Measurements from ENCODE around the gene GBP5.
"Not testable (repeated sequence)": the region's sequence is repeated elsewhere in the genome, so short reads cannot be mapped to it uniquely, and the experiment has no call there.

Gene GBP5, protein sequence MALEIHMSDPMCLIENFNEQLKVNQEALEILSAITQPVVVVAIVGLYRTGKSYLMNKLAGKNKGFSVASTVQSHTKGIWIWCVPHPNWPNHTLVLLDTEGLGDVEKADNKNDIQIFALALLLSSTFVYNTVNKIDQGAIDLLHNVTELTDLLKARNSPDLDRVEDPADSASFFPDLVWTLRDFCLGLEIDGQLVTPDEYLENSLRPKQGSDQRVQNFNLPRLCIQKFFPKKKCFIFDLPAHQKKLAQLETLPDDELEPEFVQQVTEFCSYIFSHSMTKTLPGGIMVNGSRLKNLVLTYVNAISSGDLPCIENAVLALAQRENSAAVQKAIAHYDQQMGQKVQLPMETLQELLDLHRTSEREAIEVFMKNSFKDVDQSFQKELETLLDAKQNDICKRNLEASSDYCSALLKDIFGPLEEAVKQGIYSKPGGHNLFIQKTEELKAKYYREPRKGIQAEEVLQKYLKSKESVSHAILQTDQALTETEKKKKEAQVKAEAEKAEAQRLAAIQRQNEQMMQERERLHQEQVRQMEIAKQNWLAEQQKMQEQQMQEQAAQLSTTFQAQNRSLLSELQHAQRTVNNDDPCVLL
- total RNA-seq = 356 to 369 reads per million in 2 donors

DNA sequence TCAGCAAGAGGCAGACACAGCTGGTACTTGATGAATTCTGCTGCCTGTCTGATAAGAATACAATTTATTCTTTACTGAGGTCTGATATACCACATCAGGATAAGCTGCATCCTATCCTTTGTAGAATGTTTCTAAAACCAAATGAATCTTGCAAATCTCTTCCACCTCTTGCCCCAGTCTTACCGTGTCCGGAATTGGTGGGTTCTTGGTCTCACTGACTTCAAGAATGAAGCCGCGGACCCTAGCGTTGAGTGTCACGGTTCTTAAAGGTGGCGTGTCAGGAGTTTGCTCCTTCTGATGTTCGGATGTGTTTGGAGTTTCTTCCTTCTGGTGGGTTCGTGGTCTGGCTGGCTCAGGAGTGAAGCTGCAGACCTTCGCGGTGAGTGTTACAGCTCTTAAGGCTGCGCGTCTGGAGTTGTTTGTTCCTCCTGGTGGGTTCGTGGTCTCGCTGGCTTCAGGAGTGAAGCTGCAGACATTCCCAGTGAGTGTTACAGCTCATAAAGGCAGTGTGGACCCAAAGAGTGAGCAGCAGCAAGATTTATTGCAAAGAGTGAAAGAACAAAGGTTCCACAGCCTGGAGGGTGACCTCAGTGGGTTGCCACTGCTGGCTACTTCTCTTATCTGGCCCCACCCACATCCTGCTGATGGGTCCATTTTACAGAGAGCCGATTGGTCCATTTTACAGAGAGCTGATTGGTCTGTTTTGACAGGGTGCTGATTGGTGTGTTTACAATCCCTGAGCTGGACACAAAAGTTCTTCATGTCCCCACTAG lies at the start of gene GBP5:
GBP5 (minus strand) TSS at position 592 of the 773 bp plus-strand sequence. CDS start 3,305 bp downstream, outside the sequence.
- peak; percentile 35 for DNase-seq

DNA sequence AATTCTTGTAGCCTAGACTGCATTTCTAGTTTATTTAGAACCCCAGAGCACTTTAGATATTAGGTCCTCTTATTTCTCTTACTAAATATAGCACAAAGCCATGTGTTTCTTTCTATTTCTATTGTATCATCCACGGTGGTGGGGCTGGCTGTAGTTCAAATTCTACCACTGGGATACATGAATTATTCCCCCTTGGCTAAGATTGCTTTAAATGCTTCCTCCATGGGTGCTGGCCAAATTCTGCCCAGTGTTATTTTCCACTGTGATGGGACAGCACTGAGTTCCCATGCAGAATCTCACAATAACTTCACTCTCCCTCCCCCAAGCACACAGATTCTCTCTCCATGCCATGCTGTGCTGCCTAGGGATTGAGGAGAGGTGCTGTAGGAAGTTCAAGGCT lies 49.7 kb upstream of the GBP5 start:
- DNase-seq = no peak

DNA sequence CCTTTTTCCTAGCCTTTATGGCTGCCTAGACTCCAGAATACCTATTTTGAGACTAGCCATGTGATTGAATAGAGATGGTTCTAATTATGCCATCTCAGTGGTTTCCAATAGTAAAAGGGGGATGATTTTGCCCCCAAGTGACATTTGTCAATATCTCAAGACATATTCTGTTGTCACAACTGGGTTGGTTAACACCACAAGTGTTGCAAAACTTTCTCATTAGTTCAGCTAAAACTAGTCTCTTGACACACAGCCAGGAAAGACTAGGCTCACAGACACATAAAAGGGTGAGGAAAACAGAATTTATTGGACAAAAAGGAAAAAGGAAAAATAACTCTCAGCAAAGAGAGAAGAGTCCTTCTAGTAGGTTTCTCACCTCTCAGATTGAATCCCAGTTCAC lies 39.9 kb upstream of the GBP5 start:
- DNase-seq = no peak

DNA sequence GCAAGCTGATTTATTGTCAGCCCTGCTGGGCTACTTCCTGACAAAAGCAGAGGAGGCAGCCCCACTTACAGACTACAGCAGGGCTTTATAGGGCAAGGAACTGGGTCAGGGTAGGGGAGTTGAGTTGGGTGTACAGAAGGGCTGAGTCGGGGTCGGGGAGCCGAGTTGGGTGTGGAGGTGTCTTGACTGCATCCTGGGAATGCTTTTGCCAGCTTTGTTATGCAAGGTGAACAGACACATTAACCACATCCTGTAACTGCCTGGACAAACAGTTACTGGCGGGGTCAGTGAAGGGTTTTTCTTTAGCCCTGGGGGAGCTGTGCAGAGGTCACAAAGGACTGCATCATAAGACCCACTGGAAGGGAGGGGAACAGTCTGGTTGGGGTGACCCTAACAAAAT lies 39.1 kb upstream of the GBP5 start:
- no peak for DNase-seq

GRCh38 chr1:89310976-89311375 lies 38.3 kb upstream of the GBP5 start:
- no peak for DNase-seq

DNA sequence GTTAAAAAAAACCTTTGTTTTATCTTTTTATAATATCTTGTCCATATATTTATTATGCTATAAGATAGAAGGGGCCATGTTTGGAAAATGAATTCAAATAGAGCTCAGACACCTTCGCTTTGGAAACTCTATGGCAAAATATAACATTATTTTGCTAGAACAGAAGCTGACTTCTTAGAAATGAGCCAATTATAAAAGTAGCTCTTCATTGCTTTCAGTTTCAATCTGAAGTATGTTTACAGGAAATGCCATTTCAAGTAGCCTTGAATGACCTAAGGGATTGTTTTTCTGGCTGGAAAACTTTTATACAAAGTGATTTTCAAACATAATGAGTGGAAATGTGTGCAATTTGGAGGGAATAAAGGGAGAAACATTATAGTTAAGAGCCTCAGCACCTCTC lies 37.8 kb upstream of the GBP5 start:
- DNase-seq = no peak

- DNase-seq = no peak
Measured at GRCh38 chr1:89309828-89310227, 37.2 kb upstream of the GBP5 start.

GRCh38 chr1:89306273-89306672 lies 33.6 kb upstream of the GBP5 start:
- DNase-seq = no peak

DNA sequence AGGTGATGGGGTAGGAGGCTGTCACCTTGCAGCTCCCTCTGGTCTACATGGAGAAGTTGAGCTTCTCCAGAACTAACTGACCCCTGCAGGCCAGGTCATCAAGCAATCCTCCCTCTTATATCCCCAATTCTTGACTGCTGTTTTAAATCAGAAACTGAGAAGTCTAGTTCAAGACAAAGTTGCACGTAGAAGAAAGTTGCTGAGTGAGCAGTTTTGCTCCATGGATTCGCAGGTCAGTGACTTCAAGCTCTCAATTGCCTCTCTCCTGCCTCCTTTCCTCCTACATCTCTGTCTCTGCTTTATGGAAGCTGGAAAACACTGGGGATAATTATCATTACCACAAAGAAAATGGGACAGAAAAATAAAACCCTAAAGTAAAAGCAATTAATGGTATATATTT lies 32.8 kb upstream of the GBP5 start:
- no peak for DNase-seq

- no peak for DNase-seq
Measured at GRCh38 chr1:89304572-89305230, 32.0 kb upstream of the GBP5 start.

DNA sequence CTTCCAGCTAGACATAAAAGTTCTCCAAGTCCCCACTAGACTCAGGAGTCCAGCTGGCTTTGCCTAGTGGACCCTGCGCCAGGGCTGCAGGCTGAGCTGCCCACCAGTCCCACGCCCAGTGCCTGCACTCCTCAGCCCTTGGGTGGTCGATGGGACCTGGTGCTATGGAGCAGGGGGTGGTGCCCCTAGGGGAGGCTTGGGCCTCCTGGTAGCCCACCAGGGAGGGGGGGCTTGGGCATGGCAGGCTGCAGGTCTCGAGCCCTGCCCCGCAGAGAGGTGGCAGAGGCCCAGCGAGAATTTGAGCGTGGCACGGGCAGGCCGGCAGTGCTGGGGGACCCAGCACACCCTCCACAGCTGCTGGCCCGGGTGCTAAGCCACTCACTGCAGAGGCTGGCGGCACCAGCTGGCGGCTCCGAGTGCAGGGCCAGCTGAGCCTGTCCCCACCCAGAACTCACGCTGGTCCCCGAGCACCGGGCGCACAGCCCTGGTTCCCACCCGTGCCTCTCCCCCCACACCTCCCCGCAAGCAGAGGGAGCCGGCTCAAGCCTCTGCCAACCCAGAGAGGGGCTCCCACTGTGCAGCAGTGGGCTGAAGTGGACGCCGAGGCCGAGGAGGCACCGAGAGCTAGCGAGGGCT lies 30.2 kb upstream of the GBP5 start:
- no peak for DNase-seq

- DNase-seq = not testable (repeated sequence)
Measured at GRCh38 chr1:89299739-89300463, 27.2 kb upstream of the GBP5 start.

DNA sequence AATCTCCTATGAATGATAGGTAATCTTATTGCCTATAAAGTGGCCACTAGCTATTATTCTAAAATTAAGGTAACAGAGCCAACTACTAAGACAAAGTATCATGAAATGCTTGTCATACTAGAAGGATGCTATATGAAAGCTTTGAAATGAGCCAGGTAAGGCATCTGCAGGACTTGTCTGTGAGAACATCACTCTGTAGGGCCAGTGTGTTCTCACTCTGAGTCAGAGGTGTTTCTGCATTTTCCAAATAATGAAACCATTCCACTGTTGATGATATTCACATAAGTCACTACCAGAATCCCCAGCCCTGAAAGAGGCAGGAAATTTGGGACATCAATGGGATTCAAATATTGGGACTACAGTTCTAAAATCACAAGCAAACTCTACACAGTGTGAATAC lies 25.8 kb upstream of the GBP5 start:
- no peak for DNase-seq

DNA sequence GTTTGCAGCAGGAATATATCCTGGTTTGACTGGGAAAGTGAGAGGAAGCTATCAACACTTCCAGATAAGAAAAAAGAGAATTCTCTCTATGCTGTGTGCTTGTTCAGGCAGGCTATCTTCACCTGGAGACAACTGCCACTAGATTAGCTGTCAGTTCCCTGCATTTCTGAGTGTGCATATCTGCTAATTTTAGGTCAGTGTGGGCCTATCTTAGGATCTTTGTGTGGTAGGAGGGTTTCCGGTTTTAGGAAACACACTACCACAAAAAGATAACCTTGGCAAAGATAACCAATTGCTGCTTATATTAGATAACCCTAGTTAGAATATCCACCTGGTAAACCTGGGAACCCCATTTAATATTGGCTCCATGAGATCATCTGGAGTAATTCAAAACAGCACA lies 22.5 kb upstream of the GBP5 start:
- no peak for DNase-seq

DNA sequence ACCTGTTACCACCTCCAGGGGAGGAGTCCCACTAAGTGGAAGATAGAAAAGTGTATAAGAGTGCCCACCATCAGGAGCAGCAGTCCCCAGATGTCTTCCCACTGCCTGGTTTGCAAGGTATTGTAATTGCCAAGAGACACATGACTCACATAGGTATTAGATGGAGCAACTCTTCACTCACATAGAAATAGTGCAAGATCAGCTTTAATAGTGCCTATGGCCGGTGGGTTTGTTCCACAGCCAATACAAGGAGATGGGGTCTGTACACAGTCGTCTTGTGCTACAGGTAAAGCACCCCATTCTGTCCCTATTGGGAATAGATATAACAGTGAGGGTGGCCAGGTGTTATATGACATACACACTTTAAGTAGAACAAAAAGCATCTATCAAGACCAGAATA lies 18.6 kb upstream of the GBP5 start:
- no peak for DNase-seq

- DNase-seq = no peak
Measured at GRCh38 chr1:89288051-89288340, 15.3 kb upstream of the GBP5 start.

DNA sequence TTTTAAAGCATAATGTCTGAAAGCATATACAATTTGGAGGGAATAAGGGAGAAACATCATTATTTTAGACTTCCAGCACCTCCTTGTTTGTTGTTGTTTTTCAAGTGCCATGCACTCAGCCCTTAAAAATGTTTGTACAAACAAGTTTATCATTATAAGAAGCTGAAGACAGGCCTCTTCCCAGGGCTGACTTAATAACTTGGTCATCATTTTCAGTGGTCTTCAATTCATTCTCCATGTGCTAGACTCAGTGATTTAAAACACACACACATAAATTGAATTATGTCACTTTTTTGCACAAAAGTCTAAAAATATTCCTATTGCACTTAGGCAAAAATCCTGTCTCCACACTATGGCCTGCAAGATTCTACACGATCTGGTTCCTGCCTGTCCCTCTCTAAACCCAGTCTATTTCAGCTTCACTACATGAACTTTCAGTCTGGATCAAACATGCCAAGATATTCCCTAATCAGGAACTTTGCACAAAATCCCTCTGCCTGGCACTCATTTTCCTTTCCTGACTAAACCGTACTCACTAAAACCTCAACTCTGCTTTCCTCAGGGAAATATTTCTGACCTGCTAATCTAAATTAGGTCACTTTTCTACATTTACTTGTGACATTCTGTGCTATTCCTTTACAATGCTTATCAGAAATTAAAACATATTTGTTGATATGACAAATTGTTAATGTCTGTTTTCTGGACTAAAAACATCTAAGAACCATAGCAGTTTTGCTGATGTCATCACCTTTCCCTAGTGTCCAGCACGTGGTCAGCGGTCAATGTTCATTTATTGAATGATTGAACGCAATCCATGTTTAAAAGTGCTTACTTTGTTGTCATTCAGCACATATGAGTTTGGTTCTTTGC lies 14.8 kb upstream of the GBP5 start:
- no peak for DNase-seq

GRCh38 chr1:89286549-89287180 lies 14.0 kb upstream of the GBP5 start:
- DNase-seq = no peak

DNA sequence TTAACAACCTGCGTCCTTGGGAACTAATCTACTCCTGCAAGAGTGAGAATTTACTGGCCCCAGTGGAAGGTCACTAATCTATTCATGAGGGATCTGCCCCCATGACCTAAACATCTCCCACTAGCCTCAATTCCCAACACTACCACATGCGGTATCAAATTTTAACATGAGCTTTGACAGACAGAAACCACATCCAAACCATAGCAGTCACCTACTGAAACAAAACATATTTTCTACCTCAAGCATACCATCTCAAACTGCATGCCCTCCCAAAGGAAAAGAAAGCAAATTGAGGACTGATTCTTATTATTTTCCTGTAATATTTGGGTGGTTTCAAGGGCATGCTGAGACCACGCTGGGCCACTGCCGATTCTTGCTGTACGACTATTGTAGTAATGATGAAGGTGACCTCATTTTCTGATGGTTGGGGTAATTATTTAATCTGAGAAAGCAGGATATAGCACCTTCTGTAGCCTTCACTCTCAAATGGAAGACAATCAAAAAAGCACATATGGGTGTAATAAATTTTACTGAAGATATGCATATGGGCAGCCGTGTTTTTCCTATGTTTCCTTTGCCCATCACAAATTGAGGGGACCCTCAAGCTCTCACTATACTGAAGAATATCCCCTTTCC lies 13.2 kb upstream of the GBP5 start:
- no peak for DNase-seq

DNA sequence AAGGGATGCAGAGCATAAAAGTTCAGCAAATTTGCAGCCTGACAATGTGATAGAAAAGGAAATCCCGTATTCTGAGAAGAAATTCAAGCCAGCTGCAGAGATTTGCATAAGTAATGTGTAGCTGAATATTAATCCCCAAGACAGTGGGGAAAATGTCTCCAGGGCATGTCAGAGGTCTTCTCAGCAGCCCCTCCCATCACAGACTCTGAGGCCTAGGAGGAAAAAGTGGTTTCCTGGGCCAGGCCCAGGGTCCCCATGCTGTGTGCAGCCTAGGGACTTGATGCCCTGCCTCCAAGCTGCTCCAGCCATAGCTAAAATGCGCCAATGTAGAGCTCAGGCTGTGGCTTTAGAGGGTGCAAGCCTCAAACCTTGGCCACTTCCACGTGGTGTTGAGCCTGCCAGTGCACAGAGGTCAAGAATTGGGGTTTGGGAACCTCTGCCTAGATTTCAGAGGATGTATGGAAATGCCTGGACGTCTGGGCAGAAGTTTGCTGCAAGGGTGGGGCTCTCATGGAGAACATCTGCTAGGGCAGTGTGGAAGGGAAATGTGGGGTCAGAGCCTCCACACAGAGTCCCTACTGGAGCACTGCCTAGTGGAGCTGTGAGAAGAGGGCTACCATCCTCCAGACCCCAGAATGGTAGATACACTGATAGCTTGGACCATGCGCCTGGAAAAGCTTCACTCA lies 11.6 kb upstream of the GBP5 start:
- not testable (repeated sequence) for DNase-seq
